ENCODE data around the gene AATF.

The AATF gene

DNA sequence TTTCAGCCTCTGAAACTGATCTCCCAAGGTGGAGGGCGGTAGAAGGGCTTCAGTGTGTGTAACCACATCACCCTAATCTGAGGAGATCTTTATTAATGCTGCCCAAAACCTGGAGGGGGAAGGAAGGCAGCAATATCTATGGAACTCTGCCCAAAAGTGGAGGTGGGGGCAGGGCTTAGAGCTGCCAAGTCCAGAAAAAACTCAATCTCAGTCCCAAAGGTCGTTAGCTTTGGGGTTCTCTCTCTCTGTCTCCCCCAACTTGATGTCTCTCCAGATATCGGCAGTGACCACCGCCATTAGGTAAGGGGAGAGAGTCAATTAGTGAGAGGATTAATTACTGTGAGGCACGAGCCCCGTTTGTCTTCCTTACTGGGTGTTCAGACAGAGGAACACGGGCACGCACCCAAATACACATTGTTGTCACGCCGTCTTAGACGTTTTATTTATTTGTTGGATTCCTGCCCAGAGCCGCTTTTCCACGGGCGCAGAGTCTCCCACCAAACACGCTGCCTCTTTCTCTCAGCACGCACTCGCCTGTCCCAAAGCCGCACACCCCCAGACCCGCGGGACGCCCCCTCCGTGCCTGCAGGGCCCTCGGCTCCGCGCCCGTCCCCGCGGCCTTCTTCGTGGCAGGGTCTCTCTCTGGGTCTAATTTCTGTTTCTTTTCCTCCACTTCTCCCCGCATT, 16.9 kb upstream of the AATF start:
- DNase-seq, result no peak

DNA sequence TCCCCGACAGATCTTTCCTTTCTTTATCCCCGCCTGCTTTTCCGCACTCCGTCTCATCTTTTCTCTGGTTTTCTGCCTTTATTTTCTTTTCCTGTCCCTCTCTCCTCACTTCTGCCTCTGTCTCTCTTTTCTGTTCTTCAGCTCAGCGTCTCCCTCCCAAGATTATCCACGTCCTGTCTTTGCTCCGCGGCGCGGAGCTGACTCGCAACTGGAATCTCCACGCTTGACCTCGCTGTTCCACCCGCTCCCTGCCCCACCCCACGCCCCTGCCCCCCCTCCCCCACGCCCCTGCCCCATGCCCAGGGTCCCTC, 16.4 kb upstream of the AATF start:
- no peak for DNase-seq

DNA sequence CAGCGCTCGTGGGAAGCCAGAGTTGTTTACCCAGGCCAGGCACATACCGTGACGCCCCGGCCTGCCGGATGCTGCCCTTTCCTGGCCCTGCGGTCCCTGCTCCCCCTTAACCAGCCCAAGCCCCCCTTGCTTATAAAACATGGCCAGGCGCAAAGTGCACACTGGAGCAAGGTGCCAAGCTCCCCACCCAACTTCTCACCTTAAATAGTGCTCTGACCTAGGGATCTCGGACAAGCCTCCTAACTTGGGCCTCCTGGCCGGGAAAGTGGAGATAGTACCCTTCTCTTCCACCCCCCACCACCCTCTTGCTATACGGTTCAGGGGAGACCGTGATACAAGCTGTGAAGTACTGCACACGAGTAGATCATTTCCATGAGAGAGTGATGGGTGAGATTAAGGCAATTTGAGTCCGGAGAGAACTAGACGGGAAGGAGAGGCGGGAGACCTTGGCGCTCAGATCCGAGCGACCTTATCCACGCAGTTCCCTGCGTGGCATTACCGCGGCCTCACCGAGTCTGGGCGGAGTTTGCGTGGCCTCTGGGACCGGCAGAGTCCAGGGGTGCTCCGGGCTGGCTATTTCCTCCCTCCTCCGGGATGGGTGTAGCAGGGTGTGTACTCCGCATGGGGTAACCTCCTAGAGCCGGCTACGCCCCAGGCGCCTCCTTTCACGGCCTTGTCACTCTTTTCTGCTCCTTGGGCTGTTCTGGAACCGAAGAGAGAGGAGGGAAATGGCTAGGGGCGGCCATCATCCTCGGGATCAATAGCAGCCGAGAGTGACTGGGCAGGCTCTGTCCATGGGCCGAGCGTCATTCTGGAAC, 15.9 kb upstream of the AATF start:
- DNase-seq, result no peak

DNA sequence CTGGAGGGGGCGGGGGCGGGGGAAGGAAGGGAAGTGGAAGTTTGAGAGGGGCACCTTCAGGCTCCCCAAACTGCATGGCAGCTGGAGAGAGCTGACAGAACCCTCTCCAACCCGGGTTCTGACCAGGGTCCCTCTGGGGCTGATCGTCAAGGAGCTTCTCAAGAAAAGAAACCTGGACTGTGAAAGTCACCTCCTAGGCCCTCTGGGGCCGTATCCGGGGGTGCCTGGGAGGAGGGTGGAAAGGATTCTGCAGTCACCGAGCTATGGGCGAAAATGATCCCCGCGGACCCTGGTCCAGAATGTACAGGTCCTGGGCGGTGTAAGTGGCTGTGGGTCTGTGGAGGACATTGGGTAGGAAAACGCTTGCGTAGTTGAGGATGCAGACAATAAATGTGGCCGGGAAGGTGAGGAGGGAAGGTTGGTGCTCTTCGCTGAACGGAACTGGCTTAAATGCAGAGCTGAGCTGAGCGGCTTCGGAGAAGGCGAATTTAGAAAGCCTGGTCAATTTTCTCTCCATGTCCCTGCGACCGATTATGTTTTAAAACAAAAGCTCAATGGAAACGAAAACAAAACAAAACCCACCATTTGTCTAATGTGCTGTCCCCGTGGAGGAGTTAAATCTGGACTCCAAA, 15.1 kb upstream of the AATF start:
- no peak for DNase-seq

DNA sequence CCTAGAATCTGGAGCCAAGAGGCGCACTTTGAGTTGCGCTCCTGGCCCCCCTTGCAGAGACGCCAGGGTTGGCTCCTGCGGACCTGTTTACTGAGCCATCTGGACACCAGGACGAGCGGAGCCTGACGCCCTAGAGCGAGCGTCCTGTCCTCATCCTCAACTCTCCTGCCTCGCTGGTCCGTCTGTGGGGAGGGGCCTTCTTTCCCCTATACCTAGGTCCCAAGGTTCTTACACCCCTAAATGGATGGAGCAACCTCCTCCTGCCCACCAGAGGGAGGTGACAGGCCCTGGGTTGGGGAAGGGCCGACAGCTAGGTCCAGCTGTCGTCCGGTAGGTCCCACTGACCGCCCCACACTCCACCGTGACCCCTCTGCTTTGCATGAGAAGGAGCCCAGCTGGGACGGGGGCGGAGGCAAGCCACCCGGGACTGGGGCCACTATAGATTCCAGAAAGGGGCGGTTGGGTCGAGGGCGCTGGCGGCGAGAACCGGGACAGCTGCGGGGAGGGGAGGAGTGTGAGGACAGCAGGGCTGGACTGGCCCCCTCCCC, 14.5 kb upstream of the AATF start:
- DNase-seq, result no peak

DNA sequence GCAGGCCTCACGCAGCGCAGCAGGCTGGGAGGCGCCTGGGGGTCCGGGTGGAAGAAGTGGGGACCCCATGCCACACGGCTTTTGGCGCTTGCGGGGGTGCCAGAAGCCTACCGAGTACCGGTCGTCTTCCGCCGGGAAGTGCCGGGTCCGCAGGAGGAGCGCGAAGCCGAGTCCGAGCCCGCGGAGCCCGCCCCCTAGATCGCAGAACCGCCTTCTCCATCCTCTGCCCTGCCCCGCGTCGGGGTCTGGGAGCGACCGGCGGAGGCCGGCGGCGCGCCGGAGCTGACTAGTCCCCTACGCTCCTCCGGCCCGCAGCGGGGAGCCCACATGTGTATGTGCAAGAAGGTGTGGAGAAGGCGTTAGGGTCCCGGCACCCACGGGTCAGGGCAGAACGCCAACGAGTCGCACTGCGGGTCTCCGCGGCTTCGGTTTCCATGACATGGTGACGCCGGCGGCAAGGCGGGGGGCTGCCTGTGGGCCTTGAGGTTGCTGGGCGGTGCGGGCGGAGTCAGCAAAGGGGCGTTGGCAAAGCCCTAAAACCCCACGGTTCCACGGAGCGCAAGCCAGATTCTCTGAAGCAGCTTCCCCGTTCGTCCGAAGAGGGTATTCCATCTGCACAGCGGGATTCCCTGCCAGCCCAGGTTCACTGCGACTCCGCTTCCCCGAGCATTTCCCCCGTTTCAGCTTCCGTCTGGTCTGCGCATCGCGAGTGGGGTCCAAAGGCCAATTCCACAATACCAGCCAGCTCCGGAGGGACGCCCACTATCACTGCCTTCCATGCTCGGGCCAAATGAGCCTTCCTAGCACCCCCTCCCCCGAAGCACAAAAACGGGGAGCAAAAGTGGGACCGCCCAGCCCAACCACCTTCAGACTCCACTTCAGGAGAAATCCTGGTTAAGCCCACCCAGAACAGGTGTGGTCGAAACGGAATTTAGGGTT, 13.8 kb upstream of the AATF start:
- no peak for DNase-seq

DNA sequence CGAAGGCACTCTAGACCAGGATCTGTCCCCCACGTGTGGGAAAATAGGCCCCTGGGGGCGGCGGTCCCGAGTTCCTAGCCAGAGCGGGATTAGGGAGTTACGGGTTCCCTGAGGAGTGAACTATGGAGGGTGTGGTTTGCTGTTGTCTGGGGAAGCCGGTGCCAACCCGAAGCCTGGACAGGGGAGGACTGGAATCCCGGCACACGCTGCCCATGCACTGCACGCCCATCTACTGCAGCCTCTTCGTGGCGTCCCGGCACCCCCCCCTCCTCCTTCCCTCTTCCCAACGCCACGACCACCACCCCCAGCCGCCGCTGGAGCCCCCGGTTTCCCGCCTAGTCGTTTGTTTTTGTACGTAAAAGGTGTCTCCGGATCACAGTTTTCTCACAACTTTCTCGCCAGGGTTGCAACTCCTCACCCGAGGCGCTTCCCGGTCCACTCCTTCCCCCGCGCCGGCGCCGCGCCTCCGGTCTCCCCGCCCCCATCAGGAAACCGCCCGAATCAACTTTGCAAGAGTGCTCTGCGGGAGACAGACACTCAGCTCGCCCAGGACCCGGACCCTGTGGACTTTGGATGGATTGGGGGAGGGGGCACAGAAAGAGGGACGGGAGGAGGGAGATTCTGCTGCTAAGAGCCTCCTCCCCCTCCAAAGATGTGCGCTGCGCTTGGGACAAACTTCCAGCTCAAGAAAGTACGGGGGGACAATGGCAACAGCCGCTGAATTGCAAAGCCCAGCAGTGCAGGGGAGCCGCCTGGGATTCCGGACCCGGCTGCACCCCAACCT, 12.9 kb upstream of the AATF start:
- DNase-seq, result no peak

DNA sequence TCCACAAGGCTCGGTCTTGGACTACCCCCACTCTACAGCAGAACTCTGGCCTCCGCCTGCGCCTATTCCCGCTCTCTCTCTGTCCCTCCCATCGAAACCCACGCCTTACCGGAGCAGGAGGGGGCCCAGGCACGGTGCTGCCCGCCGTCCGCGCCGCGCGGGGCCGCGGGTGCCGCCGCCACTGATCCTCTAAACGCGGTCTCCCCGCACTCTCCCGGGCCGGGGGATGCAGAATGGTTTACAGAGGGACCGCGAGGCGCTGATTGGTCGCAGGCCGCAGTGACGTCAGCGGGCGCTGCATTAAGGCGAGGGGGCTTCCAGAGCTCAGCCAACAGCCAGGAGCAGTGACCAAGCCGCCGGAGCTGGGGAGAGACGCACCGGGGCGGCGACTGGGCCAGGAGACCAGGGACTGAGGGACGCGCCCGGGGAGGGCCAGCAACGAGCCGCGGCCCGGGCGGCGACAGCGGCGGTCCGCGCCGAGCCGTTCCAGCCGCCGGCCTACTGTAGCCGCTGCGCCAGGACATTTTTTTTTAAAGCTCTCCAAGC, 12.2 kb upstream of the AATF start:
- DNase-seq, result no peak

DNA sequence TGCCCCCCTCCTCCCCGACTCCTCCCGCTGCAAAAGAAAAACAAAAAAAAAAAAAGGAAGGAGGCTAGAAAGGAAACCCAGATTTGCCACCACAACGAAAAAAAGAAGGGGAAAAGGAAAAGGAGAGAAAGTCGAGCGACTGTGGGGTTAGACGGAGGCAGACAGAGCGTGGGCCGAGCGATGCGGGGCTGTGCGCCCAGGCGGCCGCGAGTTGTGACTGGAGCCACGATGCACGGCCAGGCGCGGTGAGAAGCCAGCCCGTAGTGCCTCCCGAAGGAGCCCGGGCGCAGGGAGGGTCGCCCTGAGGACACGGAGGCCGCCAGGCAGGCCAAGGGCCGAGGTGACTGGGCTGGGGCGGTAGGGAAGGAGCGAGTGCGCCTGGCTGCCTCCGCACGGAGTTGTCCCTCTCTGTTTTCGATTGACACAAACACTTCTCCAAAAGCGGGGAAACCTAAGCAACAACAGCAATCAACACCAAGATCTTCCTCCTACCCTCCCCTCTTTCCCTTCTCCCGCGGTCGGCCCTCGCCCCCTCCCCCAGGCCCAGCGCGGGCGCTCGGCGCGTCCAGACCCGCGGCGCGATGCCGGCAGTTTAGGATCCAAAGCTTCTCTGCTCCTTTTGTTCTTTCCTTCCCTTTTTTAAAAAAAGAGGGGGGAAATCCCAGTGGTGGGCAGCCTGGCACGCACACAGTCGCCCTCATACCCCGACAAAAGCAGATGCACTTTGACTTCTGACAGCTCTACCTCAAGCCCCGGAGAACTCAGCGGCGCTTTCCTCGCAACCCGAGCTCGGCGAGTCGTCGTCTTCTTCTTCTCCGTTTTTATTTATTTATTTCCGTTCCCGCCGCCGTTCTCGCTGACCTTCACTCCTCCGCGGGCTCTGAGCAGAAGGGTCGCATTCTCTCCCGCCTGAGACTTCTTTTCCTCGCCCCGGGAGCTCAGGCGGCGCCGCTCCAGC, 11.5 kb upstream of the AATF start, which contains the start of gene LHX1:
TSS of gene LHX1 (plus strand) at position 475 of the 958 bp plus-strand sequence. CDS start 723 bp downstream, outside the sequence.
- no peak for DNase-seq

DNA sequence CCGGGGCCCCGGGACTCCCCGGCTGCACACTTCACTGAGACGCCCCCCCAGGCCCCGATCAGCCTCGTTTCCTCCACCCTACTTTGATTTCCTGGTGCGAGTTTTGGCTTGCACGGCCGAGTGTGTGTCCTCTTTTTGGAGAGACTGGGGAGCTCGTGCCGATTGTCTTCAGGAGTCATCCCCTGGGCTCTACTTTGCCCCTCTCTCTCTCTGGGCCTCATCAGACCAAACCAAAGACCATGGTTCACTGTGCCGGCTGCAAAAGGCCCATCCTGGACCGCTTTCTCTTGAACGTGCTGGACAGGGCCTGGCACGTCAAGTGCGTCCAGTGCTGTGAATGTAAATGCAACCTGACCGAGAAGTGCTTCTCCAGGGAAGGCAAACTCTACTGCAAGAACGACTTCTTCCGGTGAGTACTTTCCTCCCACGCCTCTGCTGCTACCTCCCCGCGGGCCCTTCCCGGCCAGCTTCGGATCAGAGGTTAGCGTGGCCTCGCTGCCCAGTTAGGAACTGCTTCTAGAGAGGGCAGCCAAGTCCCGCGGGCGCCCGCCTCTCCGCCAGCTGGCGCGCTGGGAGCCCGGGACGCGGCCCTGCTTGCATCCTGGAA, 10.7 kb upstream of the AATF start:
- no peak for DNase-seq

DNA sequence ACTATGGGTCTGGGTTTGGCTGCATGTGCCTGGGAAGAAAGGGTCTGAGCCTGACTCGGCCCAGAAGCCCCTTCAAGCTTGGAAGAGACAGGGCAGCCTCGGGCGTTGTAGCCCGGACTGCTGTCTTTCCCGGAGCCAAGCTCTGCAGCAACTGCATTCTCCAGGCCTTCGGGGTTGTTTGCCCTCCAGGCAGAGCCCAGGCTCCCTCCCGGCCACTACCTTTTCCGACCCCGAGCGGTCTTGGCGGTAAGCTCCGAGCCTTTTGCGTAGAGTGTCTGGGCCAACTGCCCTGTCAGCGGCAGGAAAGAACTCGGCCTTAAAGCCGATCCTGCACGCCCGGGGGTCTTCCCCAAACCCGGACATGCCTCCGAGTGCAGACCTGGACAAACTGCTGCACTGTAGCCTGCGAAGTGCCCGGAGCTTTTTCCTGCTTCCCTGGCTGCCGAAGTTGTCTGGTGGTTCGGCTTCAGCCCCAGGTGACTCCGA, 10.1 kb upstream of the AATF start:
- no peak for DNase-seq

DNA sequence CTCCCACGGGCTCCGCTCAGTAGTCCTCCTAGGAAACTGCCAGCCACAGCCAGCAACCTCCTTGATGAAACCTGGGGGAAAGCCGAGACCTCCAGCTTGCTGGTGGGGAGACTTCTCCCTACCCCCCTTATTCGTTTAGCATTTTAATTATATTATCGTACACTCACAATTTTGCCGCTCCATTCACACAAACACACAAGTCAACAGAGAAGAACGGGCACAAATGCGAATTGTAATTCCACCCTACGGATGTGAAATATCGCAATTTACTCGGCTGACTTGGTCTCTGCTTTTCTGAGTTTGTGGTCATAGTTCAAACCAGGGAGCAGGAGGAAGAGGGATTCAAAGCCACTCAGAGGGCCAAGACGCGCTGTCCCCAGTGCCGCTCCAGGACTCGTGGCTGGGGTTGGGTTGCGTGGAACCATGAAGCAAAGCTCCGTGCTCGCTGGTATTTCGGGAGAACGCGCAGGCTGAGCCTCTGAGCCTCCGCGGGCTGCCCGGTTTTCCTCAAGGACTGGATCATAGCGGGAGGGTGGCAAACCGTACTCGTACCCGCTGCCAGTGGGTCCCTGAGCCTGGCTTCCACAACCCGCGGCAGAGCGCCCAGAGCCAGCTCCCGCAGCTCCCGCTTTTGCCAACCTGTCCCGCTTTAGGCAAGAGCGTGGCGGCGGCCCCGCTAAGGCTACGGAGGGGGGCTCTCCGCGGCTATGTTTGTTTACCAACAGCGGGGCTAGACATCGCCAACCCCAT, 9.5 kb upstream of the AATF start:
- DNase-seq, result no peak

DNA sequence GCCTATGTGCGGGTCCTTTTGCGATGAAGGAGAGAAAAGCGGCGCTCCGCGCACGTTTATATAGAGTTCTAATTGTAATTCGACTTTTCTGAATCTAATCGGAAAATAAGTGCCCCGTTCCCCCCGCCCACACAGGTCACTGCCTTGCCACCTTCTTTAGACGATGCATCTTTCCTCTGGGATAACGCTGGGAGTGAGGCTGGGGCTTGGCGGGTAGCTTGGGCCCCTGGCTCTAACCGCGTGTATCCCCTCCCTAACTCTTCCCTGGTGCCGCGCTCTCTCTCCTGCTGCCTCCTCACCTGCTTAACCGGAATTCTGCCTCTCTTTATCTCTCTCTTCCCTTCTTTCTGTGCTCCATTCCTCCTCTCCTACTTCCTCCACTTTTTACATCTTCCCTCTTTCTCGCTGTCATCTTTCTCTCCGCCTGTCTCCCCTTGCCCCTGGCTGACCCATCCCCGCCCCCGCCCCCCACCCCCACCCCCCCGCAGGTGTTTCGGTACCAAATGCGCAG, 8.9 kb upstream of the AATF start:
- DNase-seq, result no peak

DNA sequence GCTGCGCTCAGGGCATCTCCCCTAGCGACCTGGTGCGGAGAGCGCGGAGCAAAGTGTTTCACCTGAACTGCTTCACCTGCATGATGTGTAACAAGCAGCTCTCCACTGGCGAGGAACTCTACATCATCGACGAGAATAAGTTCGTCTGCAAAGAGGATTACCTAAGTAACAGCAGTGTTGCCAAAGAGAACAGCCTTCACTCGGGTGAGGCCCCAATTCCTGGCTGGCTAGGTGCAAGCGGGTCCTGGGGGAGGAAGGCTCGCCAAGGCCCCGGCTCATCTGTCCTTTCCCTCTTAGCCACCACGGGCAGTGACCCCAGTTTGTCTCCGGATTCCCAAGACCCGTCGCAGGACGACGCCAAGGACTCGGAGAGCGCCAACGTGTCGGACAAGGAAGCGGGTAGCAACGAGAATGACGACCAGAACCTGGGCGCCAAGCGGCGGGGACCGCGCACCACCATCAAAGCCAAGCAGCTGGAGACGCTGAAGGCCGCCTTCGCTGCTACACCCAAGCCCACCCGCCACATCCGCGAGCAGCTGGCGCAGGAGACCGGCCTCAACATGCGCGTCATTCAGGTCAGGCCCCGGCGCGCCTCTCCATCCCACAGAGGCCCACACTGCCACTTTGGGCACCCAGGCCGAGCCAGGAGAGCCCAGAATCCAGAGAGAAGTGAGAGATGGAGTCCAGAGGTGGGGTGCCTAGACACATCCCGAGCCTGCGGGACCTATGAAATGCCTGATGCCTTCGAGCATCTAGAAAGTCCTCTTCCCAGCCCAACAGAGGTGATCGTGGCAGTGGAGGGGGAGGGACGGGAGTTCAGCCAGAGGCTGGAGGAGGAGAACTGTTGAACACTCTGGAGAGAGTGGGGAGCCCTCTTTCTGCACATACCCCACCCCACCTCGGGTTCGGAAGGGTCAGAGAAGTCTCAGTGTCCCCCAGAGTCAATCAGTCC, 8.2 kb upstream of the AATF start:
- no peak for DNase-seq

DNA sequence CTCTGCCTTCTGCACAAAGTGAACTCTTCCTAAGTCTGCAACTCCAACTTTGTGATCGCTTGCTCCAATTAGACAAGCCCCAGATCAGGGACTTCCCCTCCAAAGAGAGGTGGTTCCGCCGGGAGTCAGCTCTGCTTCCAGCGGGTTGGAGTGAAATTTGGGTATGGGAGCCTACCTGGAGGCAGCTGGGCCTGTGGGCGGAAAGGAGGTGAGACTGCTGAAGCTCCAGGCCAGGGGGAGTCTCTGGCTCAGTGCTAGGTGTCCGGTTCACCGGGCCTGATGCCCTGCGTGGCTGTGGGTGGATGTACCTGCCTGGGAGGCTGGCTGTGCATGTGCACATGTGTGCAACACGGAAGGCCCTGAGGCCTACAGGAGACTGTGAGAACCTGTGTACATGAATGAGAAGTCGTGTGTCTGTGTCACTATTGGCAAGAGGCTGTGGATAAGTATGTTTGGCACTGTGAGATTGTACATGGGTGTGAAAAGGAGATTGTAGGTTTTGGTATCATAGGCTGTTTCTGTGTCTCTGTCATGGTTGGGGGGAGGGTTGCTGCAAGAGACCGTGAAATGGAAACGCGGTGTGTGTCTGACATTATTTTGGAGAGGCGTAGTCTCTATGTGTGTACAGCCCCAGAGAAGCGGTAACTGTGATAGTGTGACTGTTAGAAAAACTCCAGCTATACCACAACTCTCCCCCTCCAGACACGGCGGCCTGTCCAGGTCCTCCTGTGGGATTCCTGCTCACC, 7.3 kb upstream of the AATF start:
- DNase-seq, result no peak

DNA sequence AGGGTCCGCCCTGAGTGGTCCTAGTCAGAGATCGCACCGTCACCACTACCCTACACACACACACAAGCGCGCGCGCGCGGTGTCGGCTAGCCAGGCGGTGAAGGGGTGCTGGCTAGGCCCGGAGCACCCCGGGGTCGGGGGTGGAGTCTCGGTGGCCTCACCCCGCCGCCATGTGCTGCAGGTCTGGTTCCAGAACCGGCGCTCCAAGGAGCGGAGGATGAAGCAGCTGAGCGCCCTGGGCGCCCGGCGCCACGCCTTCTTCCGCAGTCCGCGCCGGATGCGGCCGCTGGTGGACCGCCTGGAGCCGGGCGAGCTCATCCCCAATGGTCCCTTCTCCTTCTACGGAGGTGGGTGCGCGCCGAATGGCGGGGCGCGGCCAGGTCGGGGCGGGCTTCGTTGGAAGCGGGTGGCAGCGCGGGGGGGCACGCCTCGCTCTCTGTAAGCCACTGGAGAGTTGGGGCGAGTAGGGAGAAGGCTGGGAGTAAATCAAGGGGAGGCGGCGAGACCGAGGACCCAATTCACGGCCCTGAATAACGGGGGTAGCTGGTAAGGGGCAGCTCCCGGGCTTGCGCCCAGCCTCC, 6.6 kb upstream of the AATF start:
- no peak for DNase-seq
